NCI-H2171 (cell line): ENCODE measurements around the gene PBX2.

Source experiments
- DNase-seq: peaks from one replicate; lab custom pipeline; 2025; lab: John Stamatoyannopoulos, UW

Gene PBX2

GRCh38 chr6:32171234-32171633, 18.8 kb downstream of the PBX2 start:
- no peak for DNase-seq

DNA sequence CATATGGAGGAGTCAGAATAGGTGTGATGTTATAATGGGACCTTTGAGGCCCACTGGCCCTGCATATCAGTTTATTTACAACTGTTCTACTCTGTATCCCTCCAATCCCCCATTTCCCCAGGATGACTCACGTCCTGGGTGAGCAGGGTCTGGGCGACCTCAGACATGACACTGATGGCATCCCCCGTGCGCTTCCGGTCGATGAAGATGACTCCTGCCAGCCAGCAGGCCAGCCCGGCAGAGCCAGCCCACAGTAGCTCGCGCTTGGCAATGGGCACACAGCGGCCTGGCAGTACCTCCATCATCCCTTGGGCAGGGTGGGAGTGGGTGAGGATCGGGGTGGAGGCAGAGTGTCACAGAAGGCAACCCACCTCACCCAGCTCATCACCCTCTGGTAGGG, 19.7 kb downstream of the PBX2 start:
- no peak for DNase-seq

DNA sequence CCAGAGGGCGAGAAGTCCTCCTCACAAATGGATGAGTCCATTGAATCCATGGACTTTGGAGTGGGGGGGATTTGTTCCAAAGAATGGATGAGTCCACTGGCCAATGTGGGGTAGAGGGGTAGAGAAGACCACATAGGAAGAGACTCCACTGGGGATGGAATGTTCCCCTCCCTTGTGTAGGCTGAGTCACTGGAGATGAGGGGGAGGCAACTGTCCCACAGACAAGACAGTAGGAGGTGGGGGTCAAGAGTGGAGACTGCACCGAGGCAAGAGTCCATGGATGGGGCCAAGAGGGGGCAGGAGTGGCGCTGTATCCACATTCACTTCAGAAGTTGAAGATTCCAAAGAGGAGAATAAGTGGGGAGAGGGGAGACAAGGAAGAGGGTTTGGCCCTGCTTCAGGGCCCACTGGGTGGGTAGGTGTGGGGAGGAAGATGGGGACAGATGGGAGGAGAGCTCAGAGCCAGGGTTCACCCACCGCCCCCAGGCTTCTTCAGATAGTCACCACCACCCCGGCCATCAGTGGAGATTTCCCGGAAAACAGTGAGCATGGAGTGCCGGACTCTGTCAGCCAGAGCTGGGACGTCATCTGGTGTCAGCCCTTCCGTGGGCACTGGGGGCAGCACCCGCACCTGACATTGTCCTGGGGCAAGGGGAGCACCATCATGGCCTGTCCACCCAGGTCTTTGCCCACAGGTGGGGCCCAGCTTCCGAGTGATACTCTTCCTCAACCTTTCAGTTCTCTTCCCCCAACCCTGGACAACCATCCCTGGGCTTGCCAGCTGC, 21.0 kb downstream of the PBX2 start:
- DNase-seq: no peak

- DNase-seq: no peak
Observed at GRCh38 chr6:32168350-32168749, 21.7 kb downstream of the PBX2 start.

DNA sequence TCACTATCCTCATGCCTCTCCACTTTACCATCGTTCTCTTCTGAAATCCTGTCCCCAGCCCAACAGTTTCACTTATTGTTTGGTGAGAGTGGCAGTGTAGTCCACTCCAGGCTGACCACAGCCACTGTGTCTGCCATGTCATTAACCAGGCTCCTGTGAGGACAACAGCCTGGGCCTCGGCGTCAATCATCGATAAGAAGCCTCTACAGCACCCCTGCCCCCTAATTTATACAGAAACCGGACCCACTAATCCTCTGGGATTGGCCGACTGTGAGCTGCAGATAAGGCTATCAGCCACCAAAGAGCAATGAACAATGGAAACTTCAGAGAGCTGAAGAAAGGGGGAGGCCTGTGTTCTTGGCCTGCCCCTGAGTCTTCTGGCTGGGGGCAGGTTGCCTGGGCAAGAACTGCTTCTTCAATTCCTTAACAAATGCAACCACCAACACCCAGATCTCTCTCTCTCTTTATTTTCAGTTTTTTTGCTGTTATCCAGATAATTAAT, 22.2 kb downstream of the PBX2 start:
- DNase-seq: no peak

DNA sequence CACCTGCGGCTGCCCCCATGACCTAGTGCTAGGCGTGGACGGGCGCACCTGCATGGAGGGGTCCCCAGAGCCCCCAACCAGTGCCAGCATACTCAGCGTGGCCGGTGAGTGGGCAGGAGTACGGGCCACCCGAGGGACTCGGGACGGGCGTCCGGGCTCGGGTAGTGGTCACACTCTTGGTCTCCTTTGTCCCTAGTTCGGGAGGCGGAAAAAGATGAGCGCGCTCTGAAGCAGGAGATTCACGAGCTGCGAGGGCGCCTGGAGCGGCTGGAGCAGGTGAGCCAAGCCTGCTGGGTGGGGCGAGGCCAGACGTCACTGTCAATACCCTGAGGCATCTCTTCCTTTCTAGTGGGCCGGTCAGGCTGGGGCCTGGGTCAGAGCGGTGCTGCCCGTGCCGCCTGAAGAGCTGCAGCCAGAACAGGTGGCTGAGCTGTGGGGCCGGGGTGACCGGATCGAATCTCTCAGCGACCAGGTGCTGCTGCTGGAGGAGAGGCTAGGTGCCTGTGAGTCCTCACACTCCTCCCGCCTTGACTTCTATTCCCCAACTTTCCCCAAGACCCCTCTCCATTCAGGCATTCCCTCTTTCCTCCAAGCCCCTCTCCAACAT, 22.7 kb downstream of the PBX2 start:
- no peak for DNase-seq

GRCh38 chr6:32166411-32167061, 23.5 kb downstream of the PBX2 start:
- DNase-seq: no peak

DNA sequence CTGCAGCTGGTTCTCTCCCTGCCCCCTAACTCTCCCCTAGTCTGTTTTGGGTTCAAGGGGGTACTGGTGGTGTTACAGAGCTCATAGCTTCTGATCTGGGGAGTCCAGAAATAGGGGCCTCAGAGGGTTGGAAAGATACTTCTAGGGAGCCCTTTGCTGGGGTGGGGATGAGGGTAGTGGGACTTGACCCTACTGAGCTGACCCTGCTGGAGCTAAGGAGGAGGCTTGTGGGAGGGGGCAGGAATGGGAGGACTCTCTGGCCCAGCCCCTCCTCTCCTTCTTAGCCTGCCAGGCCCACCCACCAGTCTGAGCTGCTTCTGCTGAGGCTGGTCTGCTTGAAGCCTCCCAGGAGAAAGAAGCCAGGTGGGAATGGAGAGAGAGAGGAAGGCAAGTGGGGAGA, 25.7 kb downstream of the PBX2 start, which contains the start of gene EGFL8:
Gene EGFL8 (plus strand): TSS at position 301 of the 400 bp plus-strand sequence. CDS start 1,571 bp downstream, outside the sequence.
- DNase-seq: no peak

- DNase-seq: no peak
Observed at GRCh38 chr6:32163559-32164258, 26.3 kb downstream of the PBX2 start.

GRCh38 chr6:32158052-32158451, 31.9 kb downstream of the PBX2 start:
- DNase-seq: no peak

DNA sequence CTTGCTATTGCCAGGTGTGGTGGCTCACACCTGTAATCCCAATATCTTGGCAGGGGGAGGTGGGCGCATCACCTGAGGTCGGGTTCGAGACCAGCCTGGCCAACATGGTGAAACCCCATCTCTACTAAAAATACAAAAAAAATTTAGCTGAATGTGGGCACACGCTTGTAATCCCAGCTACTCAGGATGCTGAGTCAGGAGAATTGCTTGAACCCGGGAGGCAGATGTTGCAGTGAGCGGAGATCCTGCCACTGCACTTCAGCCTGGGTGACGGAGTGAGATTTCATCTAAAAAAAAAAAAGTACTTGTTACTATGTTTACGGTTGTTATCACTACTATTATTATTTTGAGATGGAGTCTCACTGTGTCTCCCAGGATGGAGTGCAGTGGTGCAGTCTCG, 33.1 kb downstream of the PBX2 start:
- no peak for DNase-seq

DNA sequence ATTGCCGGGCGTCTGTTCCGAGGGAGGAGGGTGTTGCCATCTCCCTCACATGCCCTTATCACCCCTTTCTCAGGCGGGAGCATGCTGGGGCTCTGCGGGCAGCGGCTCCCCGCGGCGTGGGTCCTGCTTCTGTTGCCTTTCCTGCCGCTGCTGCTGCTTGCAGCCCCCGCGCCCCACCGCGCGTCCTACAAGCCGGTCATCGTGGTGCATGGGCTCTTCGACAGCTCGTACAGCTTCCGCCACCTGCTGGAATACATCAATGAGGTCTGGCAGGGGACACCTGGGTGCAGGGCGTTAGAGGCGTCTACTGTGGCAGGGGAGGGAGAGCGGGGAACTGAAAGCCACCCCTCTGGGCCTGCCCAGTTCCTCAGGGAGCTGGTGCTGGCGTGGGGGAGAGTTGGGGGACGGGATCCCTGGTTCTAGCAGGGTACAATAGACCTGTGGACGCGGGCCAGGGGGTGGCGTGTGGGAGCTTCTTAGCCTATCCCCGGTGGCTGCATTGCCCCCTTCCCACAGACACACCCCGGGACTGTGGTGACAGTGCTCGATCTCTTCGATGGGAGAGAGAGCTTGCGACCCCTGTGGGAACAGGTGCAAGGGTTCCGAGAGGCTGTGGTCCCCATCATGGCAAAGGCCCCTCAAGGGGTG, 35.4 kb downstream of the PBX2 start:
- DNase-seq: peak; percentile 49

- peak; percentile 90 for DNase-seq
Observed at GRCh38 chr6:32153564-32154513, 36.2 kb downstream of the PBX2 start, which contains the start of gene PPT2. Gene PPT2 (plus strand): TSS chr6:32154141. CDS start chr6:32154595, 454 bp downstream.

- no peak for DNase-seq
Observed at GRCh38 chr6:32152769-32153563, 37.0 kb downstream of the PBX2 start.

DNA sequence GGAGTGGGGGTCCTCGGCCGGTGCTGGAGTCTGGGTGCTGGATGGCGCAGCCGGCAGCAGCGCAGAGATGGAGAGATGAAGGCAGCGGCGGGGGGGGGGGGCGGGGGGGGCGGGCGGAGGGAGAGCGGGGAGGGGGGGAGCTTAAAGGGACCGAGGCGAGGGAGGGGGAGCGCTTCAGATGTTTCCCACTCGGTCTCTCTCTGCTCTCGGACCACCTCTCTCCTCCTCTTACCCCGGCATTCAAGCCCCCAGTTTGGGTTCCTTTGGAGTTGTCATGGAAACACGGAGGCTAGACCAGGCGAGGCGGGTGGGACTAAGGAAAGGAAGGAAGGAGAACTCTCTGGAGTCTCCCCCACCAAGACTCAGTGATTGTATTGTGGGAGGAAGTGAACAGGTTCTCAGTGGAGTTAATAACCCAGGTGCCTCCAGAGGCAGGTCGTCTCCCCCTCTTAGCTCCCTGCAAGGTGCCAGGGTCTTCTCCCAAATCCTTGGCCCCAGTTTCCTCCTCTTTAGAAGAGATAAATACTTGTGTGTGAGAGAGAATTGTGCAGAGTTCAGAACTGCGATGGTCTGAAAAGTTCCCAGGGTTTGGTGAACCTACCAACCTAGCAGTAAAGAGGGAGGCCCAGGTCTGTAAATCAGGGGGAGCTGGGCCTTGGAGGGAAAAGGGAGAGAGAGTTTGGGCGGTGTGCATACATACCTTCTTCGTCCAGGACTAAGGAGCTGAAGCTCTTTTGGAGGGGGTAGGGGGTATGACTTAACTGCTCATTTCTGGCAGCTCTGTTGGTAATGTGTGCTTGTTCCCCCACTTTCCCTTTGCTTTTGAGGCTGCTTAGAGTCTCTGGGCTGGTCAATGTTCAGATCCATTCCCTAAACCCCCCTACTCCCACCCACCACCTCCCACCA, 37.9 kb downstream of the PBX2 start, which contains the start of gene PRRT1:
Gene PRRT1 (minus strand): TSS at position 77 of the 906 bp plus-strand sequence. CDS start 112 bp downstream, outside the sequence.
- DNase-seq: no peak

DNA sequence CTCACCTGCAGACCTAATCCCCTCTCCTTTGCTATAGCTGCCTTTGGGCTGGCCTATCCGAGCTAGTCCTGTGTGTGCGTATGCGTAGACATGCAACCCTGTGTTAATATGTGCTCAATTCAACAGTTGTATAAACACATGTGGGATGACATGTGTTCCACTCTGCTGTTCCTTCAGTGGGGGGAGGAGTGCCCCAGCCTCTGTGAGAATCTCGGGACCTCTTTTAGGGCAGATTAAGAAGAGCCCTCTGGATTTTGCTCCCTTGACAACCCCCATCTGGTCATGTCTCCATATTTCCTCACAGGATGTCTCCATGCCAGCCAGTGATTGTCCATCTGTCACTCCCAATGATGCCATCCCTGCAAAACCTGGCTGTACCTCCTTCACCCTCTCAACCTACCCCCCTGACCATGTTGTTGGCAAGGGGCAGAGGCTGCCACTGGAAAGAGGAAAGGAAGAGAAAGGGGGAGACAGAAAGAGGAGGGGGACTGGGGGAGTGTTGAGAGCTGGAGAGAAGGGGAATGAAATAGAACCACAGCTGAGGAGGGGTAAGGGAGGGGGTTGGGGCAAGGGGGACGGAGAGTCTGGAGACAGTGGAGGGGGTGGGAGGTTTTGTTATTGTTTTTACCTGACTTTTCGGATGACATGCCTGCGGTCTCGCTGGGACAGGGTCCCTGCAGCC, 38.7 kb downstream of the PBX2 start:
- DNase-seq: peak; percentile 34

DNA sequence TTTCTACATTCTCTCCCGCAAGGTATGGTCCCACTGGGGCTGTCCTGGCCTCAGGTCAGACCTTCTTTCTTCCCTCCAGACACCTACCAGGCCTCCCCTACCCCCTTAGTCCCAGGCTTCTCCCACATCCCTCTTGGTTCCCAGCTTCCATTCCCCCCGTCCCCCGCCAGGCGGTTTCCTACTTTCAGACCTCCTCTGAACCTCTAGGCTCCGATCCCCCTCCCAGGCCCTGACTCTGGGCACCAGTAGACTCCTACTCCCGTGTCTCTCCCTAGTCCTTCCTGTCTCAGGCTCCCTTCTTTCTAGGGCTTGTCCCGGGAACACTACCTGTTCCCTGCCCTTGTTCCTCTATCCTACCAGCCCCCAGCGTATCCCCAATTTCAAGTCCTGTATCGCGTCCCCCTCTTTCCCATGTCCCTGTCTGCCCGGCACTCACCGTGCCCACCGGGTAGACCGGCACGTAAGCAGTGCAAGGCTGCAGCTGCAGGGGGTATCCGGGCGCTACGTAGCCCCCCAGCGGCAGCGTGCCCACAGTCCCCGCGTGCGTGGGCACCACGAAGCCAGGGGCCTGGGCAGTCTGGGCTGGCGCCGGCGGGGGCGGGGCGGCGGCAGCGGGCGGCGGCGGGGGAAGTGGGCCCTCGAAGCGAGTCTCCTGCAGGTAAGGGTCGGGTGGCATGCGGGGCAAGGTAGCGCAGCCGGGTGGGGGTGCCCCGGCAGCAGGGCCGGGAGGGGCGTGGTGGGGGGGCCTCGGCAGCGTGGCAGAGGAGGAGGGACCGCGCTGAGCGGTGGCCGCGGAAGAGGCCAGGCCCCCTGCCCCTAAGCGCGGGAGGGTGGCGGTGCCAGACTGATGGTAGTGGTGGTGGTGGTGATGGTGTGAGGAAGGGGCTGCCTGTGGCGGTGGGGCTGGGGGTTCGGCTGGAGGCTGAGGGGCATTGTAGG, 39.8 kb downstream of the PBX2 start:
- no peak for DNase-seq
